ENCODE measurements around the gene PTPRH.

DNA sequence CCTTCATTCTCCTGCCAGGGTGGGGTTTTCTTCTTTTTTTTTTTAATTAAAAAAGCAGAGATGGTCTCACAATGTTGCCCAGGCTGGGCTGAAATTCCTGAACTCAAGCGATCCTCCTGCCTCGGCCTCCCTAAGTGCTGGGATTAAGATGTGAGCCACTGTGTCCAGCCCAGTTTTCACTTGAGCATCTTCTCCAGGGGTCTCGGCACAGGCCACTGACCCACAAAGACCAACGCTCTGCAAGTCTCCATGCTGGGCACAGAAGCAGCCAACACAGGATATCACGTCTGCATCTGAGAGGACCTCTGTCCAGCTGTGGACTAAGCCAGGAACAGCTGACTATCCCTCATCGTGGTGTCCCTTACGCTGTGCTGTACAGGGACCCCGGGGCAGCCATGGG is 28.7 kb upstream of the PTPRH start:
- TF ChIP-seq, protein P1, sequence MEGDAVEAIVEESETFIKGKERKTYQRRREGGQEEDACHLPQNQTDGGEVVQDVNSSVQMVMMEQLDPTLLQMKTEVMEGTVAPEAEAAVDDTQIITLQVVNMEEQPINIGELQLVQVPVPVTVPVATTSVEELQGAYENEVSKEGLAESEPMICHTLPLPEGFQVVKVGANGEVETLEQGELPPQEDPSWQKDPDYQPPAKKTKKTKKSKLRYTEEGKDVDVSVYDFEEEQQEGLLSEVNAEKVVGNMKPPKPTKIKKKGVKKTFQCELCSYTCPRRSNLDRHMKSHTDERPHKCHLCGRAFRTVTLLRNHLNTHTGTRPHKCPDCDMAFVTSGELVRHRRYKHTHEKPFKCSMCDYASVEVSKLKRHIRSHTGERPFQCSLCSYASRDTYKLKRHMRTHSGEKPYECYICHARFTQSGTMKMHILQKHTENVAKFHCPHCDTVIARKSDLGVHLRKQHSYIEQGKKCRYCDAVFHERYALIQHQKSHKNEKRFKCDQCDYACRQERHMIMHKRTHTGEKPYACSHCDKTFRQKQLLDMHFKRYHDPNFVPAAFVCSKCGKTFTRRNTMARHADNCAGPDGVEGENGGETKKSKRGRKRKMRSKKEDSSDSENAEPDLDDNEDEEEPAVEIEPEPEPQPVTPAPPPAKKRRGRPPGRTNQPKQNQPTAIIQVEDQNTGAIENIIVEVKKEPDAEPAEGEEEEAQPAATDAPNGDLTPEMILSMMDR (IDR thresholded peaks at IDR 0.05) = no peak
- TF ChIP-seq POLR2A (IDR thresholded peaks at IDR 0.05) = no peak
- TF ChIP-seq POLR2AphosphoS5 (IDR thresholded peaks at IDR 0.05) = no peak
- TF ChIP-seq EP300 (IDR thresholded peaks at IDR 0.05) = no peak

Data from stomach (tissue), 4 donors.